NCI-H146 treated with DMSO at 0.1 percent for 48 hours (cell line): ENCODE data around the gene PTRH1.

Experiments
- DNase-seq: peaks from one replicate; lab custom pipeline; 2025; ENCODE audit not compliant: unreplicated experiment; lab: John Stamatoyannopoulos, UW

The PTRH1 gene

GRCh38 chr9:127664678-127665507, 50.6 kb downstream of the PTRH1 start:
- no peak for DNase-seq

- no peak for DNase-seq
Measured at GRCh38 chr9:127664324-127664677, 51.2 kb downstream of the PTRH1 start.
